ENCODE measurements around the gene GAS7. TPM values are rescaled to one million over a fixed set of nuclear protein-coding genes. Genes with fewer than 3 reads are reported as not detected.

GAS7 gene
- total and polyA plus RNA-seq, 9 of the 15 experiments (the other 6 are each of a cell fraction or from before 2014, with no cell fraction given): 0.11 to 0.33 TPM; not detected in 7

- TF ChIP-seq PHF20 (IDR thresholded peaks at IDR 0.05; ENCODE audit: partially characterized antibody): no peak
- no peak for TF ChIP-seq PKNOX1 (IDR thresholded peaks at IDR 0.05)
- TF ChIP-seq HNRNPL (IDR thresholded peaks at IDR 0.05; ENCODE audit: low read depth, low read length): no peak
- TF ChIP-seq, protein P1, sequence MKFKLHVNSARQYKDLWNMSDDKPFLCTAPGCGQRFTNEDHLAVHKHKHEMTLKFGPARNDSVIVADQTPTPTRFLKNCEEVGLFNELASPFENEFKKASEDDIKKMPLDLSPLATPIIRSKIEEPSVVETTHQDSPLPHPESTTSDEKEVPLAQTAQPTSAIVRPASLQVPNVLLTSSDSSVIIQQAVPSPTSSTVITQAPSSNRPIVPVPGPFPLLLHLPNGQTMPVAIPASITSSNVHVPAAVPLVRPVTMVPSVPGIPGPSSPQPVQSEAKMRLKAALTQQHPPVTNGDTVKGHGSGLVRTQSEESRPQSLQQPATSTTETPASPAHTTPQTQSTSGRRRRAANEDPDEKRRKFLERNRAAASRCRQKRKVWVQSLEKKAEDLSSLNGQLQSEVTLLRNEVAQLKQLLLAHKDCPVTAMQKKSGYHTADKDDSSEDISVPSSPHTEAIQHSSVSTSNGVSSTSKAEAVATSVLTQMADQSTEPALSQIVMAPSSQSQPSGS (CRISPR knock-in tag; IDR thresholded peaks at IDR 0.05): no peak
- TF ChIP-seq SLC30A9 (CRISPR knock-in tag; IDR thresholded peaks at IDR 0.05): no peak
These were observed 166.1 kb downstream of the GAS7 start (continued) for GRCh38 chr17:10032118-10032852.

DNA sequence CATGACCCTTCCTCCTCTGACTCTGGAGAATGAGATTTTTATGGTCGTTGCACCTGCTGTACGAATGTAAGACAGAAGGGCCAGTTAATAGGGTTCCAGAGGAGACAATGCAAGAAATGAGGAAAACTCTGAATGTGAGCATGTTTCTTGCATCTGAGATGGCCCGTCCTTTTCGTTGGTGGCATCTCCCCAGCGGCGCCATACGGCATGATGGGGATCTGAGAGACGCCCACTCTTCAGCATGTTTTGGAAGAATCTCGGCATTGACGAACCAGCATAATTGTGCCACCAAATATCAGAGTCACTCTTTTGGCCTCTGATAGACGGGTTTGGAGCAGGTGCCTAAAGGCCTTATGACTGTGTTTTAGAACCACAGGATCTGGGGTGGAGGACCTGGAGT lies 166.8 kb downstream of the GAS7 start:
- Histone ChIP-seq H3K9me1 (ENCODE audit: control insufficient read depth, insufficient read depth, low read length) (no peaks in the 10 kb centered on the region), H3K27ac (ENCODE audit: extremely low read depth, low read depth, low read length) (no peak overlapping the region), H3K4me3 (no peak overlapping the region), H3K36me3 (ENCODE audit: control insufficient read depth, insufficient read depth, low read length) (no peaks in the 10 kb centered on the region), H3K9ac (ENCODE audit: insufficient read depth in 1 of 2, low read depth in 2 of 2, low read length in 2 of 2) (no peak overlapping the region), H3K27me3 (ENCODE audit: control insufficient read depth in 2 of 2, insufficient read depth in 2 of 2, low read length in 2 of 2) (peaks cover 0 to 18% of the 10 kb centered on the region in 2 experiments; a peak in 1 of 5 replicates), H3K79me2 (ENCODE audit: control insufficient read depth, insufficient read depth, low read length) (no peaks in the 10 kb centered on the region), H3K4me1 (replicated peaks in 1 of 2; ENCODE audit: control insufficient read depth in 2 of 2, insufficient read depth in 2 of 2, low read length in 2 of 2) (no peaks in the 10 kb centered on the region), H4K20me1 (replicated peaks; ENCODE audit: control insufficient read depth, insufficient read depth, low read length) (no peaks in the 10 kb centered on the region), H2AFZ (ENCODE audit: low read depth, low read length) (no peak overlapping the region), H3K9me3 (replicated peaks; ENCODE audit: control insufficient read depth, insufficient read depth, low read depth, low read length) (no peaks in the 10 kb centered on the region), H3K4me2 (ENCODE audit: insufficient read depth, low read length) (no peak overlapping the region)
- DNase-seq (ENCODE audit: extremely low read depth in 1 of 4, low spot score in 3 of 4) (no peak), FAIRE-seq (no peak), ATAC-seq (no peak)
- no TSS peak for BruUV-seq (replicated peaks)
- 0% methylated on average over 10 of the region's 11 CpGs for WGBS (ENCODE audit: insufficient coverage, low coverage, missing lambda C conversion rate)
- CTCF ChIA-PET (ENCODE audit: low intra/inter-chr PET ratio): no interaction called here
- in situ Hi-C loops (cut with MboI) (no loop called here), intact Hi-C loops (cut with micrococcal nuclease) (no loop called here)
- POLR2A ChIA-PET: no interaction called here
- TF ChIP-seq GATAD2B (IDR thresholded peaks at IDR 0.05; ENCODE audit: borderline replicate concordance): no peak
